Right lung (tissue), 5 donors: ENCODE results near the gene WDR87. TPM values are rescaled to one million over a fixed set of nuclear protein-coding genes. Genes with fewer than 3 reads are reported as not detected.
"Not testable (repeated sequence)": the region's sequence is repeated elsewhere in the genome, so short reads cannot be mapped to it uniquely, and the experiment has no call there.

ENCODE experiments used
- DNase-seq, 2 donors: peaks; one replicate each; pipeline ENCODE4 v3.0.0-alpha.2; 2013
- polyA plus RNA-seq, 5 donors: library from polyadenylated mRNA; unstranded; fragments of 120-200 nt; gene quantifications; one replicate each; pipeline versions ENCODE4 v1.2.1 to v1.2.3, GENCODE V29; 2013; ENCODE audit warnings: inconsistent platforms in 1 of 5, low replicate concordance in 1 of 5; ENCODE audit not compliant: insufficient read length in 5 of 5, insufficient read depth in 1 of 5

Gene WDR87
- polyA plus RNA-seq, 5 donors: 0.01 to 0.04 (median 0.03) TPM

GRCh38 chr19:37886571-37886970 is 19.8 kb downstream of the WDR87 start:
- DNase-seq: no peak

- DNase-seq: no peak
Observed at GRCh38 chr19:37885392-37885791, 21.0 kb downstream of the WDR87 start.

GRCh38 chr19:37877147-37877546 is 29.2 kb downstream of the WDR87 start:
- DNase-seq: no peak

GRCh38 chr19:37876032-37876431 is 30.4 kb downstream of the WDR87 start:
- no peak for DNase-seq

DNA sequence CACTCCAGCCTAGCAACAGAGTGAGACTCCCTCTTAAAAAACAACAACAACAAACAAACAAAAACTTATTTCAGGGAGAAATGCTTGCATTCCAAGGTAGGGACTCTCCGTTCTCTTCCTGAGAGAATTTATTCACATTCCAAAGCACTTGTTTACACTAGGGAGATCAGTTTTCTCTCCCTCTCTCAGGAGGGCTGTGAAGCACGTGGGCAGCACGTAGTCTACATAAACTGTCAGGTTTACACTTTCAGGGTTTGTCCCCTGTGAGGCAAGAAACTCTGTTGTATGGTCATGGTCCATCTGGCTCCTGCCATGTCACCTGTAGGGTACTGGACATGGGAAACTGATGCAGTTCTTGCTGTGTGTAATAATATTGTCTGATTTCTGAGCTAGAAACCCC is 31.6 kb downstream of the WDR87 start:
- DNase-seq: no peak

DNA sequence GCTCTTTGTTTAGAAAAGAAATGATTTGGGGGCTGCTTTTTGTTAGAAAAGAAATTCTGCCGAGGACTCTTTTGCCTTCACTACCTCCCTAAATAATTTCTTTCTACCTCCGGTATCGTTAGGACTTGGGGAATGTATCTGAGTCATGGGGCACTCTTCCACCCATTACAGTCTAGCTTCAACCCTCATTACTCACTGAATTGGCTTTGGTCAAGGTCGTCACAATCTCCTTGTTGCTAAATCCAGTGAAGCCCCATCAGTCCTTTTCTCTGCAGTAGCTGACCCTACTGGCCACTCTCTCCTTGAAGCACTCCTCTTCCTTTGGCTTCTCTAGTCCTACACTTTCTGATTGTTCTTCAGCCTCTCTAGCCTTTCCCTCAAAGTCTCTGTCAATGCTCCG is 34.0 kb downstream of the WDR87 start:
- DNase-seq: no peak

DNA sequence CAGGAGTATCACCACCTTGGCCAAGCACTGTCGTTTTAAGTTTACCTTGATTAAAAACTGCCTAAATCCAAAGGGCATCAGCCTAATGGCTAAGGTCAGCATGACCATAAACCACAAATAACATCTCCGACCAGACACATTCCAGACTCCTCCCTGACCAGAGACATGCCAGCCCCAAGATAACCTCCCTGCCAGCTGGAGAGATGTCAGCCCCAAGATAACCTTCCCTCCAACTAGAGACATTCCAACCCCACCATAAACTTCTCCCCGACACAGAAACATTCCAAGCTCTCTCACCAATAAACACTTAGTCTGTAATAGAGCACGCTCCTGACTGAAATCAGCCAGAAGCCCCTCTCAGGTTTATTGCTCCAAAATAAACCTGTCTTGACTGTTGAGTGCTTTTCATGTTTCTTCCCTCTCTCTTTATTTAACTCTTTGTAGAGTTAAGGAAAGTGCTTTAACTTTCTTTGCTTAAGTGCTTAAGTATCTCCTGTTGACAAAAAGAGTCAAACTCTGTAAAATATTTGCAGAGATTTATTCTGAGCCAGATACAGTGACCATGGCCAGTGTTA is 36.5 kb downstream of the WDR87 start:
- DNase-seq: no peak

- no peak for DNase-seq
Observed at GRCh38 chr19:37867831-37868230, 38.6 kb downstream of the WDR87 start.

DNA sequence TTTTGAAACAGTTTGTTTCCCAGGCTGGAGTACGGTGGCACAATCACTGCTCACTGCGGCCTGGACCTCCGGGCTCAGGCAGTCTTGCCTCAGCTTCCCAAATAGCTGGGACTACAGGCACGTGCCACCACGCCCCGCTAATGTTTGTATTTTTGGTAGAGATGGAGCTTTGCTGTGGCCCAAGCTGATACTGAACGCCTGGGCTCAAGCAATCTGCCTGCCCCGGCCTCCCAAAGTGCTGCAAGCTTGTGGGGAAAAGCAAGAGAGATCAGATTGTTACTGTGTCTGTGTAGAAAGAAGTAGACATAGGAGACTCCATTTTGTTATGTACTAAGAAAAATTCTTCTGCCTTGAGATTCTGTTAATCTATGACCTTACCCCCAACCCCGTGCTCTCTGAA is 40.5 kb downstream of the WDR87 start:
- DNase-seq: not testable (repeated sequence)

DNA sequence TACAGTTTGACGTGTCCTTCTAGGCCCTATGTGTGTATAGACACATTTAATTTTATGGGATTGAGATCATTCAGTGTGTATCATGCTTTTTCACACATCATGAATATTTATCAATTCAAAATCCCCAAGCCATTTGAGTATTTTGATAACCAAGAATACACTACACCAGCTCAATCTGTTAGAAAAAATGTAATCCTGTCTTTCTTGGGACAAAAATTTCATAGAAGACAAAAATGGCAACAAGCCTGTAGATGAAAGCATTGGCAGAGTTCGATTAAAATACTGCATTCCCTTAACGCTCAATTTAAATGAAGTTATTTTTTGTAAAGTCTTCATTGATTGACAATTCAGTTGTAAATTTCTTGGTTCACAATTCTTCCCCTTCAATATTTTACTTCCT is 41.9 kb downstream of the WDR87 start:
- no peak for DNase-seq

DNA sequence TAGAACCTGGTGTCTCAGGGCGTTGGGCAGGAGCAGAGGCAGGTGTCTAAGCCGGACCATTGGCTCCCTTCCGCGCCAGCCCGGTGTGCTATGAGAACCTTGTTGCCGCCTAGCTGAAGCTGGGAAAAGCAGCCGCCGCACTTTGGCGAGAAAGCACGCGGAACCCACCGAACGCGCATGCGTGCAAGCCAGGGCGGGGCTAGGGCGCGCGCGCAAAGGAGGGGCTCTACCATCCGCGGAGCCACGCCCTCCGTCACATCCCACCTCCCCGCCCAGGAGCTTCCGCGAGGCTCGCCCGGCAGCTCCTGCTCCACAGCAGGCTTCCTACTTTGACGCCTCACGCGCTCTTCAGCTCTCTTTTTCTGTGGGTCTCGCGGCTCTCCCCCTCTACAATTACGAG is 51.3 kb downstream of the WDR87 start:
- DNase-seq: peak; percentile 35 to 69

DNA sequence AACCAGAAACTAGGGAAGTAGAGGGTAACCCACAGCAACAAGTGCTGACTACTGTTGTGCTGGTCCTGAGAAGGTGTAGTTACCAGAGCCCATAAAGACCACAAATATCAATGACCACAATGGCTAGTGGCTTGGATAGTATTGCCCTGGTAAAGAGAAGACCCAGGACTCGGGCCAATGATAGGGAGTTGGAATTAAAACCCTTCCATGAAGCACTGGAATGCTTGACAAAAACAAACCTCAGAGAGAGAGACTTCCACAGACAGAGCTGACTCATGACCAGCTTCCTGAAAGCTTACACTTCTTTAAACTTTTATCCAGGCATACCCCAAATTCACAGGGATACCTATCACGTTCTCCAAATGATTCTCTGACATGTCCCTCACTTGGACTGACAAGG is 60.5 kb downstream of the WDR87 start:
- DNase-seq: no peak

Other genes starting within 250 kb of the WDR87 start
- gene ZNF607, start 186.8 kb downstream of the WDR87 start, polyA plus RNA-seq: 10 to 100 TPM in 4 of 5 donors, 1 to 10 TPM in 1; 9.4 to 14.1 (median 11.7) TPM
- 10 to 100 TPM in 4 of 5 donors, 1 to 10 TPM in 1; 8.5 to 26.3 (median 19.6) TPM for gene ZNF573, start 127.0 kb downstream of the WDR87 start, polyA plus RNA-seq
- gene SIPA1L3, start 614 bp upstream of the WDR87 start, polyA plus RNA-seq: 10 to 100 TPM; 16.4 to 25.3 (median 24.9) TPM